Measurements from ENCODE around the gene ABCA6. TPM values are rescaled to one million over a fixed set of nuclear protein-coding genes. Genes with fewer than 3 reads are reported as not detected.

Gene ABCA6
- total RNA-seq, 1 donor from 2014 or later = 36.3 TPM

- DNase-seq (no peak), ATAC-seq (no peak)
- TF ChIP-seq, protein P1, sequence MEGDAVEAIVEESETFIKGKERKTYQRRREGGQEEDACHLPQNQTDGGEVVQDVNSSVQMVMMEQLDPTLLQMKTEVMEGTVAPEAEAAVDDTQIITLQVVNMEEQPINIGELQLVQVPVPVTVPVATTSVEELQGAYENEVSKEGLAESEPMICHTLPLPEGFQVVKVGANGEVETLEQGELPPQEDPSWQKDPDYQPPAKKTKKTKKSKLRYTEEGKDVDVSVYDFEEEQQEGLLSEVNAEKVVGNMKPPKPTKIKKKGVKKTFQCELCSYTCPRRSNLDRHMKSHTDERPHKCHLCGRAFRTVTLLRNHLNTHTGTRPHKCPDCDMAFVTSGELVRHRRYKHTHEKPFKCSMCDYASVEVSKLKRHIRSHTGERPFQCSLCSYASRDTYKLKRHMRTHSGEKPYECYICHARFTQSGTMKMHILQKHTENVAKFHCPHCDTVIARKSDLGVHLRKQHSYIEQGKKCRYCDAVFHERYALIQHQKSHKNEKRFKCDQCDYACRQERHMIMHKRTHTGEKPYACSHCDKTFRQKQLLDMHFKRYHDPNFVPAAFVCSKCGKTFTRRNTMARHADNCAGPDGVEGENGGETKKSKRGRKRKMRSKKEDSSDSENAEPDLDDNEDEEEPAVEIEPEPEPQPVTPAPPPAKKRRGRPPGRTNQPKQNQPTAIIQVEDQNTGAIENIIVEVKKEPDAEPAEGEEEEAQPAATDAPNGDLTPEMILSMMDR (IDR thresholded peaks at IDR 0.05) = no peak
- no peak overlapping the region for H3K4me3 ChIP-seq
- no peaks in the 10 kb centered on the region for H3K9me3 ChIP-seq
- no peaks in the 10 kb centered on the region for H3K27me3 ChIP-seq
- H3K27ac ChIP-seq = no peak overlapping the region
- intact Hi-C loops (cut with DNase I) = no loop called here
- no peaks in the 10 kb centered on the region for H3K4me1 ChIP-seq
- no peaks in the 10 kb centered on the region for H3K36me3 ChIP-seq
Measured at GRCh38 chr17:69166957-69167356, 25.3 kb upstream of the ABCA6 start.

- intact Hi-C loops (cut with DNase I) = no loop called here
- ATAC-seq = no peak
- TF ChIP-seq, protein P1 (IDR thresholded peaks at IDR 0.05) = no peak
Measured at GRCh38 chr17:69164206-69164605, 22.5 kb upstream of the ABCA6 start.

GRCh38 chr17:69159418-69159817 is 17.7 kb upstream of the ABCA6 start:
- Histone ChIP-seq H3K36me3 (no peaks in the 10 kb centered on the region), H3K4me3 (no peak overlapping the region), H3K27ac (no peak overlapping the region), H3K27me3 (no peaks in the 10 kb centered on the region), H3K9me3 (no peaks in the 10 kb centered on the region), H3K4me1 (no peaks in the 10 kb centered on the region)
- intact Hi-C loops (cut with DNase I) = no loop called here
- DNase-seq (no peak), ATAC-seq (no peak)
- TF ChIP-seq, protein P1 (IDR thresholded peaks at IDR 0.05) = no peak

More at GRCh38 chr17:69164206-69164605, 22.5 kb upstream of the ABCA6 start:
- Histone ChIP-seq H3K27me3 (no peaks in the 10 kb centered on the region), H3K4me3 (no peak overlapping the region), H3K9me3 (no peaks in the 10 kb centered on the region), H3K36me3 (no peaks in the 10 kb centered on the region), H3K4me1 (no peaks in the 10 kb centered on the region), H3K27ac (no peak overlapping the region)
- no peak for DNase-seq

DNA sequence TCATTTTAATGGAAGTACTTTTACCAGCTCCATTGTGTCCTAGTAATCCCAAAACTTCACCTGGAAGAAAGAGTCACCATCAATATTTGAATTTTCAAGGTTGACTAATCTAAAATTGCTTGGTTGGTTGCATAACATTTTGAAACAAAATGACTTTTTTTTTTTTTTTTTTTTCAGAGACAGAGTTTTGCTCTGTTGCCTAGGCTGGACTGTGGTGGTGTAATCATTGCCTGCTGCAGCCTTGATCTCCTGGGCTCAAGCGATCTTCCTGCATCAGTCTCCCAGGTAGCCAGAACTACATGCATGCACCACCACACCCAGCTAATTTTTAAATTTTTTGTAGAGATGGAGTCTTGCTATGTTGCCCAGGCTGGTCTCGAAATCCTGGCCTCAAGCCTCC is 12.6 kb upstream of the ABCA6 start:
- Histone ChIP-seq H3K27ac (no peak overlapping the region), H3K4me1 (peaks cover 12% of the 10 kb centered on the region), H3K4me3 (no peak overlapping the region), H3K27me3 (no peaks in the 10 kb centered on the region), H3K36me3 (no peaks in the 10 kb centered on the region), H3K9me3 (no peaks in the 10 kb centered on the region)
- intact Hi-C loops (cut with DNase I) = no loop called here
- ATAC-seq (no peak), DNase-seq (no peak)
- TF ChIP-seq, protein P1 (IDR thresholded peaks at IDR 0.05) = no peak

- ATAC-seq (no peak), DNase-seq (no peak)
- H3K4me3 ChIP-seq = no peak overlapping the region
- H3K9me3 ChIP-seq = no peaks in the 10 kb centered on the region
- H3K36me3 ChIP-seq = no peaks in the 10 kb centered on the region
- TF ChIP-seq, protein P1 (IDR thresholded peaks at IDR 0.05) = no peak
- intact Hi-C loops (cut with DNase I) = no loop called here
- H3K27ac ChIP-seq = no peak overlapping the region
- no peaks in the 10 kb centered on the region for H3K27me3 ChIP-seq
- H3K4me1 ChIP-seq = peaks cover 12% of the 10 kb centered on the region
Measured at GRCh38 chr17:69150333-69150732, 8.6 kb upstream of the ABCA6 start.

DNA sequence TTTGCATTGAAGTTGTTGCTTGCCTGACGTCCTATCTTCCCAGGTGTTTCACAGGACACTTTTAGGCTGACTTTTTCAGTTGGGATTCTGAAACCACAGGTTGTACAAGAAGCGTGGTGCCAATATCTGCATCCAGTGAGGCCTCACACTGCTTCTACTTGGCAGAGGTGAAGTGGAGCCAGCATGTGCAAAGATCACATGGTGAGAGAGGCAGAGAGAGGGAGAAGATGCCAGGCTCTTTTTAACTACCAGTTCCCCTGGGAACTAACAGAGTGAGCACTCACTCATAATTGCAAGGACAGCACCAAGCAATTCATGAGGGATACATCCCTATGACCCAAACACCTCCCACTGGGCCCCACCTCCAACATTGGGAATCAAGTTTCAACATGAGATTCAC is 5.8 kb upstream of the ABCA6 start:
- DNase-seq = no peak
- intact Hi-C loops (cut with DNase I) = no loop called here
- Histone ChIP-seq H3K36me3 (no peaks in the 10 kb centered on the region), H3K27ac (no peak overlapping the region), H3K27me3 (no peaks in the 10 kb centered on the region), H3K4me3 (no peak overlapping the region), H3K4me1 (peaks cover 12% of the 10 kb centered on the region), H3K9me3 (no peaks in the 10 kb centered on the region)
- TF ChIP-seq, protein P1 (IDR thresholded peaks at IDR 0.05) = no peak
- ATAC-seq = no peak
